CD14-positive monocyte (primary cell): ENCODE results near the gene PDE6C. TPM values are rescaled to one million over a fixed set of nuclear protein-coding genes. Genes with fewer than 3 reads are reported as not detected.

Experiments used
- DNase-seq, 3 donors: peaks; one replicate each; pipeline ENCODE4 v3.0.0-alpha.2; 2011 to 2022
- H2AFZ ChIP-seq: 2 replicates; pipeline ENCODE4 v1.6.0; 2012; ENCODE audit warnings: mild to moderate bottlenecking, low read depth, low read length, inconsistent platforms; ENCODE audit not compliant: insufficient read depth, poor library complexity, severe bottlenecking
- H3K27ac ChIP-seq, 2 donors: 1 replicate in 1 of 2; 2 replicates in 1 of 2; pipeline ENCODE4 v1.5.1; 2012 to 2013; ENCODE audit warnings: low read length in 2 of 2, control low read depth in 1 of 2, inconsistent platforms in 1 of 2, low read depth in 1 of 2, mild to moderate bottlenecking in 1 of 2
- H3K27me3 ChIP-seq, 2 donors: one replicate each; pipeline versions ENCODE4 v1.6.0 to v1.6.1; 2011 to 2013; ENCODE audit warnings: low read length in 2 of 2; ENCODE audit not compliant: control insufficient read depth in 2 of 2, insufficient read depth in 2 of 2
- H3K36me3 ChIP-seq, 2 donors: replicated peaks in 1 of 2; 1 replicate in 1 of 2; 2 replicates in 1 of 2; pipeline versions ENCODE4 v1.5.1 to v1.6.1; 2012 to 2013; ENCODE audit warnings: low read length in 2 of 2, control low read depth in 1 of 2, inconsistent platforms in 1 of 2, mild to moderate bottlenecking in 1 of 2; ENCODE audit not compliant: insufficient read depth in 2 of 2, control insufficient read depth in 1 of 2
- H3K4me1 ChIP-seq, 2 donors: 1 replicate in 1 of 2; 2 replicates in 1 of 2; pipeline versions ENCODE4 v1.5.1 to v1.6.1; 2012 to 2013; ENCODE audit warnings: low read length in 2 of 2, control low read depth in 1 of 2, inconsistent platforms in 1 of 2, mild to moderate bottlenecking in 1 of 2, moderate library complexity in 1 of 2; ENCODE audit not compliant: insufficient read depth in 2 of 2, control insufficient read depth in 1 of 2
- H3K4me2 ChIP-seq: replicated peaks from 2 replicates; pipeline ENCODE3; 2012; ENCODE audit warnings: low read length, moderate library complexity, mild to moderate bottlenecking; ENCODE audit not compliant: poor library complexity, severe bottlenecking; ENCODE audit errors: extremely low read depth
- H3K4me3 ChIP-seq, 3 experiments: fragments of 200-600 bp in 1 of 3; sonication (generic) in 1 of 3; replicated peaks in 1 of 3; 1 replicate in 2 of 3; 2 replicates in 1 of 3; pipeline ENCODE4 v1.5.1; 2011 to 2013; ENCODE audit warnings: low read length in 3 of 3, mild to moderate bottlenecking in 3 of 3, control low read depth in 2 of 3, low read depth in 2 of 3, inconsistent platforms in 1 of 3, moderate library complexity in 1 of 3
- H3K79me2 ChIP-seq: 2 replicates; pipeline ENCODE4 v1.6.0; 2012; ENCODE audit warnings: mild to moderate bottlenecking, control low read depth, inconsistent platforms, low read length, moderate library complexity; ENCODE audit not compliant: insufficient read depth
- H3K9ac ChIP-seq: 2 replicates; pipeline ENCODE4 v1.6.0; 2017; ENCODE audit warnings: low read length, mild to moderate bottlenecking; ENCODE audit not compliant: insufficient read depth, poor library complexity, severe bottlenecking
- H3K9me3 ChIP-seq, 2 donors: replicated peaks in 1 of 2; 1 replicate in 1 of 2; 2 replicates in 1 of 2; pipeline versions ENCODE4 v1.5.1 to v1.6.1; 2012 to 2013; ENCODE audit warnings: low read length in 2 of 2, control low read depth in 1 of 2; ENCODE audit not compliant: control insufficient read depth in 1 of 2, insufficient read depth in 1 of 2
- H4K20me1 ChIP-seq: 2 replicates; pipeline ENCODE4 v1.6.0; 2012; ENCODE audit warnings: mild to moderate bottlenecking, low read length, control low read depth, moderate library complexity; ENCODE audit not compliant: insufficient read depth
- H3K27ac Mint-ChIP-seq, 7 donors: one replicate each; pipeline ENCODE4 v1.8.0; 2020; ENCODE audit warnings: mild to moderate bottlenecking in 7 of 7, mixed read lengths in 7 of 7, moderate library complexity in 6 of 7, inconsistent platforms in 2 of 7
- H3K27me3 Mint-ChIP-seq, 3 donors: one replicate each; pipeline ENCODE4 v1.8.0; 2021 to 2022; ENCODE audit warnings: low read depth in 3 of 3, mild to moderate bottlenecking in 3 of 3, mixed read lengths in 3 of 3, moderate library complexity in 3 of 3, inconsistent platforms in 1 of 3
- H3K36me3 Mint-ChIP-seq, 2 donors: one replicate each; pipeline ENCODE4 v1.8.0; 2020; ENCODE audit warnings: mixed read lengths in 2 of 2, inconsistent platforms in 1 of 2, mild to moderate bottlenecking in 1 of 2
- H3K4me1 Mint-ChIP-seq: one replicate; pipeline ENCODE4 v1.8.0; 2020; ENCODE audit warnings: mild to moderate bottlenecking, mixed read lengths
- H3K4me3 Mint-ChIP-seq, 2 donors: one replicate each; pipeline ENCODE4 v1.8.0; 2020; ENCODE audit warnings: mild to moderate bottlenecking in 2 of 2, mixed read lengths in 2 of 2, moderate library complexity in 1 of 2
- H3K9me3 Mint-ChIP-seq, 7 donors: one replicate each; pipeline ENCODE4 v1.8.0; 2020 to 2022; ENCODE audit warnings: mixed read lengths in 7 of 7, mild to moderate bottlenecking in 6 of 7, moderate library complexity in 6 of 7, inconsistent platforms in 2 of 7
- WGBS: methylation state at CpG from one replicate; pipeline ENCODE4 v1.1.5; 2013; ENCODE audit warnings: missing lambda C conversion rate; ENCODE audit not compliant: insufficient coverage; 5-methylcytosine and 5-hydroxymethylcytosine counted together
- intact Hi-C, 2 donors: fragments of 100-400 bp; cut with micrococcal nuclease; formaldehyde crosslinking; loops; one replicate each; pipeline versions ENCODE4 v1.15.0 to v1.15.1; 2023
- polyA plus RNA-seq, 3 donors: library from polyadenylated mRNA; depleted of rRNA in 1 of 3; unstranded in 2 of 3; stranded (reverse) in 1 of 3; fragments of 300-500 nt in 2 of 3; fragments of >200 nt in 1 of 3; fragmentation: Illumina TruSeq in 2 of 3; gene quantifications; 1 replicate in 2 of 3; 2 replicates in 1 of 3; pipeline ENCODE4 v1.2.3, GENCODE V29; 2012 to 2021
- TF ChIP-seq, protein P1 (sequence below): fragments of 200-600 bp; IDR thresholded peaks from one replicate; pipeline ENCODE4 v1.8.0; 2022; ENCODE audit warnings: antibody characterized with exemption, mild to moderate bottlenecking

The PDE6C gene
- polyA plus RNA-seq, 3 donors = not detected

DNA sequence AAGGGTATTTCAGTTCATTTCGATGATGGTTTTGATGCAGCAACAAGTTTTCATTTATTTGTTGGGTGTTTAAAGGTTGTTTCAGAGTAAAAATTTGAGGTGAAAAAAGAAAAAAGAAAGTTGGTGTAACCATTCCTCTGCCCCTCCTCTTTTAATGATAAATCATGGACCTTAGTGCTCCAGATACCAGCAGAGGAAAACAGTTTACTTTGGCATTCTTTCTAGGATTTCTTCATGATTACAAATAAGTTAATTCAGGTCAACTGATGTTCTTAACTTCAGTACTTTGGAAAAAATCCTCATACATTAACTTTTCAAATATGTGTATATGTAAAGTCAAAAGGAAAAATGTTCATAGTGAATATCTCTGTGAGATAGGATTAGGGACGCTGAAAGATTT is 9.3 kb upstream of the PDE6C start:
- Mint-ChIP-seq H3K36me3 (peaks cover 0 to 5% of the 10 kb centered on the region in 2 donors), H3K4me3 (peak overlapping the region in 1 of 2 donors; percentile 80), H3K27me3 (peaks cover 57 to 63% (median 58%) of the 10 kb centered on the region in 3 donors), H3K27ac (no peak overlapping the region), H3K4me1 (peaks cover 10% of the 10 kb centered on the region), H3K9me3 (peaks cover 0 to 12% (median 0%) of the 10 kb centered on the region in 7 donors)
- Histone ChIP-seq H3K36me3 (no peaks in the 10 kb centered on the region), H3K4me3 (no peak overlapping the region), H3K27me3 (peaks cover 30 to 55% of the 10 kb centered on the region in 2 donors), H2AFZ (no peak overlapping the region), H3K9me3 (peaks cover 0 to 10% of the 10 kb centered on the region in 2 donors), H3K27ac (no peak overlapping the region), H4K20me1 (no peaks in the 10 kb centered on the region), H3K4me1 (peaks cover 7 to 19% of the 10 kb centered on the region in 2 donors), H3K4me2 (no peak overlapping the region), H3K9ac (no peak overlapping the region), H3K79me2 (no peaks in the 10 kb centered on the region)
- TF ChIP-seq, protein P1, sequence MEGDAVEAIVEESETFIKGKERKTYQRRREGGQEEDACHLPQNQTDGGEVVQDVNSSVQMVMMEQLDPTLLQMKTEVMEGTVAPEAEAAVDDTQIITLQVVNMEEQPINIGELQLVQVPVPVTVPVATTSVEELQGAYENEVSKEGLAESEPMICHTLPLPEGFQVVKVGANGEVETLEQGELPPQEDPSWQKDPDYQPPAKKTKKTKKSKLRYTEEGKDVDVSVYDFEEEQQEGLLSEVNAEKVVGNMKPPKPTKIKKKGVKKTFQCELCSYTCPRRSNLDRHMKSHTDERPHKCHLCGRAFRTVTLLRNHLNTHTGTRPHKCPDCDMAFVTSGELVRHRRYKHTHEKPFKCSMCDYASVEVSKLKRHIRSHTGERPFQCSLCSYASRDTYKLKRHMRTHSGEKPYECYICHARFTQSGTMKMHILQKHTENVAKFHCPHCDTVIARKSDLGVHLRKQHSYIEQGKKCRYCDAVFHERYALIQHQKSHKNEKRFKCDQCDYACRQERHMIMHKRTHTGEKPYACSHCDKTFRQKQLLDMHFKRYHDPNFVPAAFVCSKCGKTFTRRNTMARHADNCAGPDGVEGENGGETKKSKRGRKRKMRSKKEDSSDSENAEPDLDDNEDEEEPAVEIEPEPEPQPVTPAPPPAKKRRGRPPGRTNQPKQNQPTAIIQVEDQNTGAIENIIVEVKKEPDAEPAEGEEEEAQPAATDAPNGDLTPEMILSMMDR = no peak
- intact Hi-C loops = no loop called here
- no peak for DNase-seq
- no CpG with 5 or more reads among the region's 2 CpGs for WGBS

DNA sequence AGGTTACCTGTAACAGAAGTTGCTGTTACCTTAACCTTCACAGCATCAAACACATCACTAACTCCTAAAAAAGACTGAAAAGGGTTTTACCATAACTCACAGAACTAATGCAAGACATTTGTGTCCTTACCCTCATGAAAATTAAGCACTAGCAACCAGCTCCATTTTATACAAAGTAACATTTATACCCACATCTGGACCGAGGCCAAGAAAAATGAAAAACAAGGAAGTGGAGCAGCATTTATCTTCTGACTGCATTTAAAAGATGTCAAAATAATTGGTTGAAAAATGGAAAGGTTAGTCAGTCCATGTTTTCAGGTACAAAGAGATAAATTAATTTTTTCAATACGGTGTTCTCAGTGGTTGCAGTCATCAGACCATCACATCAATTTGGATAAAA is 8.2 kb upstream of the PDE6C start:
- no CpG with 5 or more reads among the region's 2 CpGs for WGBS
- Histone ChIP-seq H3K4me1 (peaks cover 7 to 19% of the 10 kb centered on the region in 2 donors), H2AFZ (no peak overlapping the region), H3K79me2 (no peaks in the 10 kb centered on the region), H3K27me3 (peaks cover 30 to 55% of the 10 kb centered on the region in 2 donors), H4K20me1 (no peaks in the 10 kb centered on the region), H3K9ac (no peak overlapping the region), H3K9me3 (peaks cover 0 to 10% of the 10 kb centered on the region in 2 donors), H3K27ac (no peak overlapping the region), H3K36me3 (no peaks in the 10 kb centered on the region), H3K4me2 (no peak overlapping the region), H3K4me3 (no peak overlapping the region)
- TF ChIP-seq, protein P1 = no peak
- Mint-ChIP-seq H3K4me3 (no peak overlapping the region), H3K27ac (no peak overlapping the region), H3K9me3 (peaks cover 0 to 12% (median 0%) of the 10 kb centered on the region in 7 donors), H3K27me3 (peaks cover 57 to 63% (median 58%) of the 10 kb centered on the region in 3 donors), H3K4me1 (peaks cover 10% of the 10 kb centered on the region), H3K36me3 (peaks cover 0 to 5% of the 10 kb centered on the region in 2 donors)
- no peak for DNase-seq
- intact Hi-C loops = no loop called here
